NCI-H1694 (cell line): ENCODE data around the gene WNT8A.

Source experiments
- DNase-seq: peaks from one replicate; lab custom pipeline; 2025; lab: John Stamatoyannopoulos, UW

The WNT8A gene

DNA sequence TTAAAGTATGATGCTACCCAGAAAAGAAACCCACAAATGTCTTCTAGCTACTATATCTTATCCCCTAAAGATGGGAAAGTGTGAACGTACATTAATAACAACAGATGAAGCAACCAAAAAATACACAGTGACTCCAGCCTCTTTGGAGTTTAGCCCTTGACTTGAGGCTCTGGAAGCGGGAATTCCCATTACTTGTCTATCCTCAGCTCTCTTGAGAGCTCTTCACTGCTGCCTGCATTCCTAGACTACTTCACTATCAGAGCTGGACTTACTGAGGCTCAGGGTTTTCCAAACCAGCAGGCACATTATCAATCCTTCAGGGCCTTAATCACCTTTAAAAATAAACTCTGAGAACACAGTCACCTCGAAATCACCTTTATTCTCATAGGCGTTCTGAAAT, 56.4 kb downstream of the WNT8A start:
- DNase-seq, result no peak
